GM19025 (cell line): Measurements from ENCODE around the gene CAPN8.

Experiments used
- ATAC-seq: cut with Tn5 transposase; IDR thresholded peaks from one replicate; pipeline ENCODE4 v1.9.1; 2021; ENCODE audit warnings: mild to moderate bottlenecking, low read depth, moderate library complexity; ENCODE audit not compliant: unreplicated experiment

The CAPN8 gene

DNA sequence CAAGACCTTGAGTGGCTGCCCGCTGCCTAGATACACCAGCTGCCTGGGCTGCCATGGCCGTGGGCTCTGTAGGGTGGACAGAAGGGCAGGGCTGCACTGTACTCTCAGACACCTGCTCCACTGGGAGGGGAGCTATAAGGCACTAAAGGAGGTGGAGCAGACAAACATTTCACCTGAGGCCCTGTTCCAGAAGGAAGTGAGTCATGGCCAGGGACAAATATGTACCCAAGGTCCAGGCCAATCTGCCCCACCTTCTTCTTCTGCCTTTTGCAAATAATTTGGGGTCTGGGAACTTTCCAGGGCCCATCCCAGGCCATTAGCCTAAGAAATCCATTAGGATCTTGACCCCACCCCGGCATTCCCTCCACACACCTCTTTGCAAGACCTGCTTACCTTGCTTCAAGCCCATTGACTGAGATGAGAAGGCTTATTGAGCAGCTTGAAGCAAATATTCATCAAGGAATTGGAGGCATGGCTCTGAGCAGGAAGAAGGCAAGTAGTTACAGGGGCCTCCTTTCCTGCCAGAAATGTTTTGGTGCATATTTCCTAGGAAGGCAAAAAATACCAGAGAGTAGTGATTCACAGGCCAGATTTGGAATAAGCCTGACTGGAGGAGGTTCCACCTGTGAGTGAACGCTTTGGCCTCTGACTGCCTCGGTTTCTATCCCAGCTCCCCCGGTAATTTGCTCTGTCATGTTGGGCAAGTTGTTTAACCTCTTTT is at the start of gene CAPN8:
Gene CAPN8, minus strand, starts transcription at position 110 of the 721 bp plus-strand sequence. Its CDS starts 55 bp downstream, at position 55.
- no peak for ATAC-seq

DNA sequence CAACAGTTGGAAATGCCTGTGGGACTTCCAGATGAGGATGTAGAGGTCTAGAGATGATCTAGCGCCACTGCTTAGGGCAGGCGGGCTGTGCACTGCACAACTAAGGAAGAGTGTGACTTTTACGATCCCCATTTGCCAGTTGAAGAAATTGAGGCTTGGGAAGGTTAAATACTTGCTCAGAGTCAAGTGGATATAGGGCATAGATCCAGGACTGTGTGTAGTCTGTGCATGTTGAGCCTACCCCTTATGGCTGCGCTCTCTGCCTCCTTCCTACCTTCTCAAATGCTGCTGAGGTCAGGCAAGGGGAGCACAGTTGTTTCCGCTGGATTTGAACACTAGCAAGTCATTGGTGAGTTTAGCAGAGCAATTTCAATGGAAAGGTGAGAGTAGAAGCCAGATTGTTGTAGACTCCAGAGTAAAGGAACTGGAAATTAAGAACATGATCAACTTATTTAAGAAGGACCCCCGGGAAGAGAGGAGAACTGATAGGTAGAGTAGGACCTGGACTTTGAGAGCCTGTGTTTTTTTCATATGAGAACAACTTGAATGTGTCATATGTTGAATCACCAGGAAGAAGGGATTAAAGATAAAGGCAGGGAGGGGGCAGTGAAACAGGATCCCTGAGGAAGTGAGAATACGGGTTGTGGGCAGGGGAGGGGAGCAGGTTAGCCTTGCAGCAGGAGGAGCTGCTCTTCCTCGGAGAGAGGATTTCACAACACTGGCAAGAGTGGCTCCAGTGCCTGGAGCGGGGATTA is 49.5 kb upstream of the CAPN8 start:
- ATAC-seq: no peak

DNA sequence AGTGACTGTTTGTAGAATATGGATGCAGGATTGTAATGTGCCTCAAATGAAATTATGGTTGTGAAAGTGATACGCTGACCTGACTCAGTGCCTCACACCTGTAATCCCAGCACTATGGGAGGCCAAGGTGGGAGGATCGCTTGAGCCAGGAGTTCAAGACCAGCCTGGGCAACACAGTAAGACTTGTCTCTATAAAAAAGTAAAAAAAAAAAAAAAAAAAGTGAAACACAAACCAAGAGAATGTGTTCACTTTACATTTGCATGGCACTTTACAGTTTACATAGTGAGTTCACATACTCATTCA is 48.9 kb upstream of the CAPN8 start:
- ATAC-seq: no peak

DNA sequence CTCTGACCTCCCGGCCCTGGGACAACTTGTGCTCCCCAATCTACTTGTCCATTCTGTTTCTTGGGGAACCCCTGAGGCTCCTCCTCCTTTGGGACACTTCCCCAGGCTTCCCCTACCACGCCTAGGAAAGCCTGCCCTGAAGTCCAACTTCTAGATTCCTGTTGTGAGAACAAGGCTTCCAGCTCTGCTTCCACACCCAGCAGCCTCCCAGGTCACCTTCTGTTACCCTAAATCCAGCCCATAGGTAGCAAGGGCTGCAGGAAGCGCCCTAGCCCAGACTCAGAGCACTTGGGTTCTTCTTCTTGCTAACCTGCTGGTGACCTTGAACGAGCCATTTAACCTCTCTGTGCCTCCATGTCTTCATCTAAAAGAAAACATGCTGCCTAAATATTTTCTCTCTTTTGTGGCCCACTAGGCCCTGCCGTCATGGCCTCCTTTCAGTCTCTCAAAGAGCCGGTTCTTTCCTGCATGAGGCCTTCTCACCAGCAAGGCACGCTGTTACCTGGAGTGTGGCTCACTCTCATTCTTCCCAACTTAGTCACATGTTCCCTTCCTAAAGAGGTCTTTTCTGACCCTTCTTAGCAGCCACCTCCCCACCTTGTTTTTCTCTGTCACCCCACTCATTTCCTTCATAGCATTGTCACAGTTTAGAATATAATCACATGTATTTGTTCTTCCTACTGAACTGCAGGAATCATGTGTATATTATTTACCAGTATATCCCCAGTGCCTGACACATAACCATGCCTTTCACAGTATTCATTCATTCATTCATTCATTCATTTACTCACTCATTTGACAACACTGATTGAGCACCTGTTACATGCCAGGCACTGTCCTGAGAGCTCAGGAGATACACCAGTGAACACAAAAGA is 48.3 kb upstream of the CAPN8 start:
- ATAC-seq: no peak

DNA sequence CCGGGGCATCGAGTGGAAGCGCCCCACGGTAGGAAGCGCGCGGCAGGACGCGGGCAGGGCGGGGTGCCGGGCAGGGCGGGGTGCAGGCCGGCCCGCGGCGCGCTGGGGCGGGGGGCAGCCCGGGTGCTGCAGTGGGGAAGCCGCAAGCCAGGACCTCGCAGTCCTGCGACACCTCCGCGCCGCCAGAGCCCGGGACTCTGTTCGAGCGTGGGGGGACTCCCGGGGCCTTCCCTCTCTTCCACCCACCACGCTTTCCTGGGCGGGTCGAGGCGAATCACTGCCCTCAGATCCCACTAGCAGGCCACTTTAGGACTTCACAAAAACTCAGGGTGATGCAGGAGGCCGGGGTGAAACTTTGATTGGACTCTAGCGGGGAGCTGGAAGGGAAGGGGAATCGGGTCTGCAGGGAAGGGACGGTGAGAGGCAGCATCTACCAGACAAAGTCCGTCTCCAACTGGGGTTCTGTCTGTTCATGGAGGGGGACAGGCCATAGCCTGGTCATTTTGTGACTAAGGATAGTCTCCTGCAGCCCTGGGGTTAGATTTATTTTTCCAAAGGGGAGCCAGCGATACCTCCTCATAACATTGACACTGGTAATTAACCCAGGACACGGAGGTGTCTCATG is 47.5 kb upstream of the CAPN8 start:
- peak; percentile 32 for ATAC-seq

DNA sequence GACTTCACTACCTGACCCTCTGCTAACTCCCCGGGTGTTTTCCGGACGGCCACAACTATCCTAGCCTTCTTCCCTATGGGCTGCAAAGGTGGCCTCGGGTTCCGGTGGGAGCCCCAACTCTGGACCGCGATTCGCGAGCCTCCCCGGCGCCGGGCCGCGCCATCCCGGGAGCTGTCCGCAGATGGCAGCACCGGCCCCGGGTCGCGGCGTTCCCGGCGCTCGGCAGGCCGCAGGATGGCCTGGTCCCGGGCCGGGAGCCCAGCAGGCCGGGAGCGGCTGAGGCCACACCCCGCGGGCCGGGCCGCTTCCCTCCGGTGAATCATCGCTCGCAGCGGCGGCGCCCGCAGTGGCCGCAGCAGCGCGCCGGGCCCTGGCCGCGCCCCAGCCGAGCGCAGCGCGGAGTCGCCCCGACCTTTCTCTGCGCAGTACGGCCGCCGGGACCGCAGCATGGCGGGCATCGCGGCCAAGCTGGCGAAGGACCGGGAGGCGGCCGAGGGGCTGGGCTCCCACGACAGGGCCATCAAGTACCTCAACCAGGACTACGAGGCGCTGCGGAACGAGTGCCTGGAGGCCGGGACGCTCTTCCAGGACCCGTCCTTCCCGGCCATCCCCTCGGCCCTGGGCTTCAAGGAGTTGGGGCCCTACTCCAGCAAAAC is 46.8 kb upstream of the CAPN8 start, which contains the start of gene CAPN2:
Gene CAPN2, plus strand, starts transcription at position 346 of the 656 bp plus-strand sequence. Its CDS starts 102 bp downstream, at position 448.
- peak; percentile 65 for ATAC-seq

DNA sequence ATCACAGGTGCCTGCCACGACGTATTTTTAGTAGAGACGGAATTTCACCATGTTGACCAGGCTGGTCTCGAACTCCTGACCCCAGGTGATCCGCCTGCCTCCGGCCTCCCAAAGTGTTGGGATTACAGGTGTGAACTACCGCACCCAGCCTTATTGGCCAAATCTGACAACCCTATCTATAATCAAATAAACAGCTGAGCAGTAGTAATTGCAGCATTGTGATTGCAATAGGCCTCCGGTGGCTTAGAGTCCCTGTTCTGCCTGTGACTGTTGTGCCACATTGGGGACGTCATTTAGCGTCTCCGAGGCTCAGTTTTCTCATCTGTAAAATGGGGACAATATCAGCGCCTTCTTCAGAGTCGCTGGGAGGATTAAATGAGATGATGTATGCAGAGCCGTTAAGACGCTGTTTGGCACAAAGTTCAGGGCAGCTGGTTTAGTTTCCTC is 46.3 kb upstream of the CAPN8 start:
- no peak for ATAC-seq

DNA sequence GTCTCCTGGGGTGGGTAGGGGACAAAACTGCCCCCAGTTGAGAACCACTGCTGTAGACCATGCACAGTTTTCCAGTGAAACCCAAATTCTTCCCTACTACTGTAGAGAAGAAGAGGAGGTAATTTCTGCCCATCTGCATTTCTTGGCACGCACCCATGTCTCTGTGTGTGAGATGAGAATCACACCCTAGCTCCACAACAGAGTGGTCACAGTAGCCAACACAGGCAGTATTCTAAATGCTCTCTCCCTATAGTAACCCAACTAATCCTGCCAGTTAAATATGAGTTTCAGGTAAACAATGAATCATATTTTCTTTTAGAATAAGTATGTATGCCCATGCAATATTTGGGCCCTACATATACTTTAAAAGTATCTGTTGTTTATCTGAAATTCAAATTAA is 45.7 kb upstream of the CAPN8 start:
- no peak for ATAC-seq

DNA sequence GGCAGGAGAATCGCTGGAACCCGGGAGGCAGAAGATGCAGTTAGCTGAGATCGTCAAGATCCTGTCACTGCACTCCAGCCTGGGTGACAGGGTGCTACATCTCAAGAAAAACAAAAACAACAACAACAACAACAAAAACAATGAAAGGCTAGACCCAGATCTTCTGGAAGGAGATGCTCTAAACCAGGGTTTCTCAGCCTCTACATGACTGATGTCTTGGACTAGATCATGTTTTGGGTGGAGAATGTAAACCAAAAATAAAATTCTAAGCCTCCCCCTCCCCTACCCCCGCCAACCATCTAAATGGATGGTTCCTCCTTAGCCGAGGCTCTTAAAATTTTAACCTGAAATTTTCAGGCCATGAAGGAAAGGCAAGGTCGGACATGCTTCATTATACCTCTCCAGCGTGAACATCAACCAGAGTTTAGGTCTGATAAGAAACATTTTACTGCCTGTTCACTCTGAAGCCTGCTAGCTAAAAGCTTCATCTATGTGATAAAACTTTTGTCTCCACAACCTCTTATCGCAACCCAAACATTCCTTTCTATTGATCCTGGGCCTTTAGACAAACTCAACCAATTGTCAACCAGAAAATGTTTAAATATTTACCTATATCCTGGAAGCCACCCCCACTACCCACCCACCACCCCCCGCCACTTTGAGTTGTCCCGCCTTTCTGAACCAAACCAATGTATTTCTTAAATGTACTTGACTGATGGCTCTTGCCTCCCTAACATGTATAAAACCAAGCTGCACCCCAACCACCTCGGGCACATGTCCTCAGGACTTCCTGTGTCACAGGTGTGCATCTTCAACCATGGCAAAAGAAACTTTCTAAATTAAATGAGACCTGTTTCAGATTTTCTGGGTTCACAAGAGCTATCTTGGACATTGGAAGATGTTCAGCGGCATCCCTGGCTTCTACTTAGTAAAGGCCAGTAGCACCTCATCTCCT is 45.0 kb upstream of the CAPN8 start:
- no peak for ATAC-seq

DNA sequence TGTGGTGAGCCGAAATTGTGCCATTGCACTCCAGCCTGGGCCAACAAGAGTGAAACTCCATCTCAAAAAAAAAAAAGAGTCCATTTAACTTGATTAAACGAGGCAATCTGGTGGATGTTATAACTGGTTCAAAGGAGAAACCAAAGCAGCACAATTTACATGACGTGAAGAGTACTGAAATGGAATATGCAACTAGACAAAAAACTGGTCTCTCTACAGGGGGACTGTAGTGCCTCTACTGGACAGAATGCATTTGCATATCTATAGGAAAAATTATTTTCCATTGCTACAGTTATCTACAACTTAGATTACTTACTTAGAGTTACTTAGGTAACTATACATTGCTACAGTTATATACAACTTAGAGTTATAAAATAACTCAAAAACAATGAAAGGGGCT is 44.1 kb upstream of the CAPN8 start:
- ATAC-seq: no peak

DNA sequence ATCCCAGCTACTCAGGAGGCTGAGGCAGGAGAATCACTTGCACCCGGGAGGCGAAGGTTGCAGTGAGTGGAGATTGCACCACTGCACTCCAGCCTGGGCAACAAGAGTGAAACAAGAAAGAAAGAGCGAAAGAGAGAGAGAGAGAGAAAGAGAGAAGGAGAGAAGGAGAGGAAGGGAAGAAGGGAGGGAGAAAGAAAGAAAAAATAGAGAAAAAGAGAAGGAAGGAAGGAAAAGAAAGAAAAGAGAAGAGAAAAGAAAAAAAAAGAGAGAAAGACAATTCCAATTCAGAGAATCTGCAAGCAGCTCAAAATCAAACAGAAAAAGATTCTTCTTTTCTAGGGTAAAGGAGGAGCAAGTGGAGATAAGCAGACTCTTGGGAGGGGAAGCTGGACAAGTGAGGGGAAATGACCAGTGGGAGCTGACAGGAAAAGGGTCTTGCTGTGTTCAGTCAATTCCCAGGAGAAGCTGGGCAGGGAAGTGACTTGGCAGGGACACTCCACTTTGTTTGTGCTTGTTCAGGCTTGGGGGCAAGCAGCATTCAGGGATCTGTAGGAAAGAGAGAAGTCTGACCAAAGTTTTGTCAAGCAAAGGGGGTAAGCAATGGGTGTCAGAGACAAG is 43.3 kb upstream of the CAPN8 start:
- no peak for ATAC-seq

DNA sequence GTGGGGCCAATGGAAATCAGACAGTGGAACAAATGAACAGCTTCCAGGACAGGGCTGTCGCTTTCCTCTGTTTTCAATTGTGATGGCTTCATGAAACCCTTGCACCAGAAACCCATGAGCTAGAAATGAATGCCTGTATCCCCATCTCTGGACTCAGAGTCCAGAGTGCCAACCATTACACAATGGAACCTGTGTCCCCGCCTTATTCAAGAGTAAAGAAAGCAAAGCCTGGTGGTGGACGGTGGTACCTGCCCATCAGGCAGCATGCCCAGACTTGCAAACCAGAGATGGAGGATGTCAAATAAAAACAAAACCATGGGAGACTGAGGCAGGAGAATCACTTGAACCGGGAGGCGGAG is 42.5 kb upstream of the CAPN8 start:
- no peak for ATAC-seq

DNA sequence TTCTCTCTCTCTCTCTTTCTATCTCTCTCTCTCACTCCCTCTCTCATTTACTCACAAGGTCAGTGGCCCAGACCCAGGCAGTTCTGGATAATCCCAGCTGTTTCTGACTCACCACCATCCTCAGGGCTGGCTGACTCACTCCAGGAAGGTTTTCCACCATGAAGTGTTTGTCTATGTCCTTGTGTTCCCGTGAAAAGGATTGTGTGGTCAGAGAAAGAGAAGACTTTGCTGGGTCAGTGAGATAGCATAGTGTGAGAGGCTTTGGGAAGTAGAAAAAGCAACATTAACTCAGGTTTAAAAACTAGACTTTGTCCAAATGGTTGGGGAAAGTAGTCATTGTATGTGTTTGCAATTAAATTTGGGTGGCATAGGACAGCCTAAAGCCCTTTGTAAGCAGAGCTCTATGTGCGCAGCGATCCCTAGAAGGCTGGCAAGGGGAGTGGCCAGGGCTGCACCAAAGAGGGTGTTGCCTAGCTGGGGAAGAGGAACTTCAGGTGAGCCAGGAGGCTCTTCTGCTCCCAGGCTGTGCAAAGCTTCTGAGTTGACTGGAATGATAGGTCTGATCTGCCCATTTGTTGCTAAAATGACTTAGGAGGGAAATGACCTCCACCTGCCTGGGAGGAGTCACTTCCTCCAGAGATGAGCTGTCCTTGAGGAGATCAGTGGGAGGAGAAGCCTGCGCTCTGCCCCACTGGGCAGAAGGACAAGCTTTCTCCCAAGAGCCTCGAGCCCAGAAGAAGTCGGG is 41.9 kb upstream of the CAPN8 start:
- ATAC-seq: no peak

DNA sequence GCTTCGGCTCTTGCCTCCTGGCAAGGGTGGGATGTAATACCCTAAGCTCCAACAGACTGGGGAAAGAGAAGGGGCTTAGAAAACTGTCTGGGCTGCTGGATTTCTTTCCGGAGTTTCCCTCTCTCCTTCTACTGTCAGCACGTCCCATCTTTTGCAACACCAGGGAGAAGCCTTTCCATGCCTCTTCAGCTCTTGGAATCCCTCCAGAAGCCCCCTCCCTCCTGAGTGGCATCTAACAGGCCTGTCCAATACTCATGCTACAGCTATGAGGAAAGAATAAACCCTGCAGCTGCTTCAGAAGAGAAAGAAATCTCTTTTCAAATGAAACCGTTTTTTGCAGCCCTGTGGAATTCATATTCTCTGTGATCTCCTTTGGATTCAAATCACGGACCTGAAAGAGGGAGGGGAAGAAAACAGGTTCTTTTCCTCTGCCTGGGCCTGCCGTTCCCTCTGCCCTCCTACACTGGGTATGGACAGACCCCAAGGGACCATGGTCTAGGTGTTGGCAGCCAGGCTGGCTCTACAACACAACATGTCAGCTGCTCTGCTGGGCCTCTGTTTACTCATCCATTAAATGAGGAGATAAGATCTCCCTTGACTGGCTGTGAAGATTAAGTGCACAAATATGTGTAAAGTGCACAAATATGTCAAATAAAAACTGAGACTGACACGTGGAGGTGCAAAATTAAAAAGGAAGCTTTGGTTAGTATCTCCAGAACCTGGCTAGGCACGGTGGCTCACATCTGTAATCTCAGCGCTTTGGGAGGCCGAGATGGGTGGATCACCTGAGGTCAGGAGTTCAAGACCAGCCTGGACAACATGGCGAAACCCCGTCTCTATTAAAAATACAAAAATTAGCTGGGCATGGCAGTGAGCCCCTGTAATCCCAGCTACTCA is 40.8 kb upstream of the CAPN8 start:
- no peak for ATAC-seq

DNA sequence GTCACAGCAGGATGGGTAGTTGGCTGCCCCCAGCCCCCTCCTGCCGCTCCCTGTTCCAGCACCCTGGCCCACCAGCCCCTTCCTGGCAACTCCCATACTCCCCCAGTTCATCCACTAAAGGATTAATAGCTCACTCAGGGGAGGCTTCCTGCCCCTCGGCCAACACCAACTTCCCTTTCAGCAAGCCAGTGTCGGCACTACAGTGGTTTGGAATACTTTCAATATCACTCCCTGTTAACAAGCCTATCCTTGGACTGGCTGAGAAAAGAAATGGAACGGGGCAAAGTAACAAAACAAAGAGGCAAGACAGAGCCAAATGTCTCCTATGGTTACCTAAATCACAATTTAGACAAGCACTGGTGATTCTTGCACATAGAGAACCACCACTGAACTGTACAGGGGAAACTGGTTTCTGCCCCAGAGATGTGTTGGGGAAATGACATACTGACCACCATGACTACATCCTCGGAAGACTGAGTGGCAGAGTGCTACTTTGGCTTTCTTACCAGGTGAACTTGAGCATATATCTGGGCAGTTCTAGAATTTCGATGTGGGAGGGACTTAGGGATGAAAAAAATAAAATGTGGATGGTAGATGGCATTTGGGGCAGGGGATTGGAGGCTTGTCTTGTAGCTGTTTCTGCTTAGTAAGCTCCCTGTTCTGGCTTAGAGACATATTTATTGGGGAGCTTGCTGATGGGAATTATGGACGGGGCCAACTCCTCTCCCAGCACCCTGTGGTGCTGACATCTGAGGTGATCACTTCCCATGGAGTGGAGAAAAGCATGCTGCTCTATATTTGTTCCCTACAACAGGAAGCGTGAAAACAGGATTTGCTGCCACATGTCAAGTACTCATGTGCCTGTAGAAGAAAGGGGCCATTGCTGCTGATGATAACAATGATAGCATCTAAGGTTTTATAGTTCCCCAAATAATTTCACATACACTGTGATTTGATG is 39.7 kb upstream of the CAPN8 start:
- no peak for ATAC-seq

DNA sequence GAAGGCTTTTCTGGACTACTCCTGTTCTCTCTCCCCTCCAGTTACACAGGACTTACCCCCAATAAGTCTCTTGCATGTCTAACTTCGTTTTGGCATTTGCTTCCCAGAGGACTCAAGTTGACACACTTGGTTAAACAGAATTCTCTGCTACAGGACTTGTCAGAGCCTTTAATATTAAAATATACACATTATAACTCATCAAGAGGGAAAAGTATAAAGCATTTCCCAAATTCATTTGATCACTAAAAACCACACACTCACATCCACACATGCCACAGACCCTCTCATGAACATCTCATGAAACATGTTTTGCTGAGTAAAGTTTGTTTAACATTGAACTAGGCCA is 38.1 kb upstream of the CAPN8 start:
- no peak for ATAC-seq
